HK-2 (cell line): ENCODE measurements around the gene NAA16.
"Not testable (repeated sequence)": the region's sequence is repeated elsewhere in the genome, so short reads cannot be mapped to it uniquely, and the experiment has no call there.

Experiments used
- DNase-seq: peaks from one replicate; pipeline ENCODE4 v3.0.0-alpha.2; 2018; ENCODE audit not compliant: unreplicated experiment

Gene NAA16

DNA sequence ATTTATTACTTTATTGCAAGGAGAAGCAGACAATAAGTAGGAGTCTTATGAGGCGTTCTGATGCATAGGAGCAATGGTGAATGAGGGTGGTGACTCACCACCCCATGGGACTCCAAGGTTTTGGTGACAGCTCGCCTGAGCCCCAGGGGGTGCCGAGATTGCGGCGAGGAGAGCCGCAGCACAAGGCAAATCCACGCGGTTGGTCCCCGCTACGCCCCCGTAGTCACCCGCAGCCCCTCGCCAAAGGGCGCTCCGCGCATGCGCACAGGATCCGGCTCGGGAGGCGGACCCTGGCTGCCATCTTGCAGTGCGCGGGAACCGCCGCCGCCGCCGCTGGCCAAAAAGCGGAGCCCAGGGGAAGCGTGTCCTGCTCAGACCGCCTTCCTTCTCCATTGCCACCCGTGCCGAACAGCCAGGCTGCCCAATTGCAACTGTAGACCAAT is at the start of gene NAA16:
TSS of gene NAA16 (plus strand) at position 305 of the 443 bp plus-strand sequence. CDS start 262 bp downstream, outside the sequence.
- peak; percentile 87 for DNase-seq

GRCh38 chr13:41263261-41263971 is 47.7 kb upstream of the NAA16 start, which contains the start of gene MTRF1:
TSS of gene MTRF1 (minus strand) at chr13:41263576. CDS start at chr13:41260907, 2,669 bp downstream.
- DNase-seq = peak; percentile 66

- no peak for DNase-seq
These were observed 44.0 kb upstream of the NAA16 start for GRCh38 chr13:41267106-41267505.

GRCh38 chr13:41268764-41269163 is 42.3 kb upstream of the NAA16 start:
- no peak for DNase-seq

GRCh38 chr13:41271456-41272285 is 39.4 kb upstream of the NAA16 start:
- DNase-seq = no peak

GRCh38 chr13:41273831-41274441 is 37.1 kb upstream of the NAA16 start:
- no peak for DNase-seq

GRCh38 chr13:41274881-41275280 is 36.2 kb upstream of the NAA16 start:
- no peak for DNase-seq

DNA sequence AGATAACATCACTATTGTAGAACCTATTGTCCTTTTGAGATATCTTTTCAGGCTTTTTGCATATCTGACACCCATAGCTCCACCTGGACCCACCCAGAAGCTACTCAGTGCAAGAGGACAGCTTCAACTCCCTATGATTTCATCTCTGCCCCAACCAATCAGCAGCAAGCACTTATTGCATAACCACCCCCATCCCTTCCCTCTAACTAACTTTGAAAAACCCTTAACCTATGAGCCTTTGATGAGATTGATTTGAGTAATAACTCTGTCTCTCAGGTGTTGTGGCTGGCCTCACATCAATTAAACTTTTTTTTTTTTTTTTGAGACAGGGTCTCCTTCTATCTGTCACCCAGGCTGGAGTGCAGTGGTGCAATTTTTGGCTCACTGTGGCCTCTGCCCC is 34.2 kb upstream of the NAA16 start:
- DNase-seq = no peak

GRCh38 chr13:41279156-41279555 is 31.9 kb upstream of the NAA16 start:
- not testable (repeated sequence) for DNase-seq

- peak; percentile 7 for DNase-seq
These were observed 28.9 kb upstream of the NAA16 start for GRCh38 chr13:41282129-41282571.

DNA sequence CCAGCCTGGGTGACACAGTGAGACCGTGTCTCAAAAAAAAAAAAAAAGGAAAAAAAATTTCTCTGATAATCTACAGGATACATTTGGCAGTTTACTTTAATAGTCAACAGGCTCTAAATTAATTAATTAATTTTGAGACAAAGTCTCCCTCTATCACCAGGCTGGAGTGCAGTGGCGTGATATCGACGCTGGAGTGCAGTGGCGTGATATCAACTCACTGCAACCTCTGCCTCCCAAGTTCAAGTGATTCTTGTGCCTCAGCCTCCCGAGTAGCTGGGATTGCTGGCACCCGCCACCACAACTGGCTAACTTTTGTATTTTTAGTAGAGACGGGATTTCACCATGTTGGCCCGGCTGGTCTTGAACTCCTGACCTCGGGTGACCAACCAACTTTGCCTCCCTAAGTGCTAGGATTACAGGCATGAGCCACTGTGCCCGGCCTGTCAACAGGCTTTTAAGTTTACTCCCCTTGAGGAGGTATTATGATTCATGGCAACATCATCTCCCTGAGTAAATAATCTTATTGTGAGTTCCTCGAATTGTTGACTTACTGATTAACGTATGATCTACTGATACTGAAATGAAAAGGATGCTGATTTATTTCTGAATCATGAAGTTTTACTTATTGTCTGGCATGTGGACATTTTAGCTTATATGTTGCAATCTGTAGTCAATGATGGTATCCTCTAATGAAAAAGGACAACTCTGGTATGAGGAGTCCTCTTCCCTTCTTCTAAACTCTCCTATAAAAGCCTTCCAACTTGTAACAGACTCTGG is 26.4 kb upstream of the NAA16 start:
- DNase-seq = peak; percentile 23

GRCh38 chr13:41286370-41286769 is 24.7 kb upstream of the NAA16 start:
- DNase-seq = no peak

DNA sequence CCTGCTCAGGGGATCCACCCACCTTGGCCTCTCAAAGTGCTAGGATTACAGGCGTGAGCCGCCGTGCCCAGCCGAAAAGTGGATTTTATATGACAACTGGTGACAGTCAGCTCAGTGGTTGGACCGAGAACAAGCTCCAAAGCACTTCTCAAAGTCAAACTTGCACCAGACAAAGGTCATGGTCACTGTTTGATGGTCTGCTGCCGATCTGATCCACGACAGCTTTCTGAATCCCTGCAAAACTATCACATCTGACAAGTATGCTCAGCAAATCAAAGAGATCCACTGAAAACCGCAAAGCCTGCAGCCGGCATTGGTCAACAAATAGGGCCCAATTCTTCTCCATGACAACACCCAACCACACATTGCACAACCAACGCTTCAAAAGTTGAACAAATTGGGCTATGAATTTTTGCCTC is 21.6 kb upstream of the NAA16 start:
- DNase-seq = no peak

GRCh38 chr13:41291246-41291645 is 19.8 kb upstream of the NAA16 start:
- no peak for DNase-seq

- no peak for DNase-seq
These were observed 17.8 kb upstream of the NAA16 start for GRCh38 chr13:41293272-41293671.

DNA sequence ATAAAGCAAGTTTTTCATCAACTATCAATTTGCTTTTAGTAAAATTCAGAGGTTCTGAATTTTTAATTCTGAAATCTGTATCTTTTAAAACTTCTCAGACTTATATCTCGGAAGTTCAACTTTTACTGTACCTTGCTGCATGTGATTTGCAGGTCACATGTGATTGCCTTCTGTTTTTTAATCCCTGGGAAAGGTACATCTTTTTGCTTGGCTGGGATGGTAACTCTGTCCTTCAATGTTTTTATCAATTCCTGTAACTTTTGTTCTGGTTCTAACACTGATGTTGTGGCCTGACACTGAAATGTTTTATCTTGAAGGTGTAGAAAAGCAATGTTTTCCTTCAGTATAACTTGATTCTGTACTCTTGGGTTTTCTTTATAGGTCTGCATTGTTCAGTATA is 16.2 kb upstream of the NAA16 start:
- no peak for DNase-seq

- no peak for DNase-seq
These were observed 15.1 kb upstream of the NAA16 start for GRCh38 chr13:41295973-41296372.

DNA sequence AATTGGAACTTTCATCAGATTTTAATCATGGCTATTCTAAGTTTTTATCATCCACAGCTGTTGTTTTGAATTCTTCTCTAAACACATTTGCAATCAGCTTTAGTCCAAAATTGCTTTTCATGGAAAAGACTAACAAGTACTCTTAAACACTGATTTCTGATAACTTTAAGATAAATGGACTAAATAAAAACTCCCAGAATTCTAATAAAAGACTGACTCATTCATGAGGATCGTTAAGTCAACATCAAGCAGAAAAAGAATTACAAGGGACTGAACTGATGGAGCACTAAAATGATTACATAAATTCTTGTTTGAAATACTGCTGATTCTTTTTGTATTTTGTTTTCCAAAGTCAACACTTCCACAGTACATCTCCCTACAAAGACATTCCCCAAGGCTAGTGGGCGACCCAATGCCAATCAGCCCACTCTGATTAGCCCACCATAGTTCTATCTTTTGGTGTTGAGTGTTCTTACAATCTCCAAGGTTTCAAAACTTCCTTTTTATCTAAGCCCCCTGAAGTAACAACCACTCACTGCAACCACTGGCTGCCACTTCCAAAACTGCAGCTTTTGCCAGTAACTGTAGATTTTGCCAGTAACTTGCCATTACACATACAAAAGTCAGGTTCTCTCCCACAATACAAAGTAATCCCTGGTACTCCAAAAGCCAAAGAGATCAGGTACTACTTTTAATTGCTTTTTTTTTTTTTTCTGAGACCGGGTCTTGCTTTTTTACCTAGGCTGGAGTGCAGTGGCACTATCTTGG is 14.0 kb upstream of the NAA16 start:
- no peak for DNase-seq

DNA sequence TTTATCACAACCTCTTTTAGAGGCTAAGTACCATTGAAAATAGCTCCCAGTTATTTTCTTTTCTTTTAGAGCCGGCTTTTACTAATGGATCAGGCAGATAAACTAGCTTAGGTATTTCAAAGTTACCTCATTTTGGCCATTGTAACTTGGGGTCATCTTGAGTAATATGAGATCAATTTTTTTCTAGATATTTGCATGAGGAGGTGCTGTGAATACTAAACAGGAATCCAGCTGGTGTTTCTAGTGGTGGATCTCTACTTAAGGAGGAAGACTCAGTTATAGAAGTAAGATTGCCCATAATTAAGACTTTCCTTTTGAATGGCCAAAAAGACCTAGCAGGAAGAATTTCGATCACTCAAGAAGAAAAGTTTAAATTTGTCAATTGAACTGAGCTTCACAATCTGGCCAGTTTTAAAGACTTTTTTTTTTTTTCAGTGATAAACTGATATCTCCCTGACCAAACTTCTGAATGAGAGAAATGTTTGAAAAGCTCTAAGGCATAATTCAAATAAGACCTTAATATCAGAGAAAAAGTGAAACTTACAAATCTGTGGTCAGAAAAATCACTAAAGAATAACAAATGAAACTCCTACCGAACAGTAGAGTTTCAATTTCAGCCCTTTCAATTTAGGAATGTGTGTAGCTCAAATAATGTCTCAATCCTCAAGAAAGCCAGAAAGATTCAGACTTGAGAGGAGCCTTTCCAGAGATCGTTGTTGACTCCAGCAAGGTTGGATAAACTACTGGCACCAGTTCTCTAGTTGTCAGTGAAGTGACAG is 11.6 kb upstream of the NAA16 start:
- no peak for DNase-seq

DNA sequence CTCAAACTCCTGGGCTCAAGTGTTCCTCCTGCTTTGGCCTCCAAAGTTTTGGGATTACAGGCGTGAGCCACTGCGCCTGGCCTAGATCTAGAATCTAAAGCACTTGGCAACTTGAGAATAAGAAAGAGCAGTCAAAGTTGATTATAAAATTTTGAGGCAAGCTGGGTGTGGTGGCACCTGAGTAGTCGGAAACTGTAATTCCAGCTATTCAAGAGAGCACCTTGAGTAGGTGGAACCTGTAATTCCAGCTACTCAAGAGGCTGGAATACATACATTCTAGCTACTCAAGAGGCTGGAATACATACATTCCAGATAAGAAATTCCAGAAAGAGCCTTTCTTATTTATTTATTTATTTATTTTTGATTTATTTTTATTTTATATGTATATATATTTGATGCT is 8.3 kb upstream of the NAA16 start:
- DNase-seq = no peak
